ENCODE measurements around the gene EID3.
"Not testable (repeated sequence)": the region's sequence is repeated elsewhere in the genome, so short reads cannot be mapped to it uniquely, and the experiment has no call there.

Gene EID3

GRCh38 chr12:104290320-104290719, 13.2 kb upstream of the EID3 start:
- DNase-seq (ENCODE audit: low spot score) = no peak

GRCh38 chr12:104290855-104291254, 12.7 kb upstream of the EID3 start:
- no peak for DNase-seq (ENCODE audit: low spot score)

- no peak for DNase-seq (ENCODE audit: low spot score)
Measured at GRCh38 chr12:104291867-104292524, 11.5 kb upstream of the EID3 start.

GRCh38 chr12:104292872-104293794, 10.4 kb upstream of the EID3 start:
- no peak for DNase-seq (ENCODE audit: low spot score)

GRCh38 chr12:104294158-104294859, 9.2 kb upstream of the EID3 start:
- DNase-seq (ENCODE audit: low spot score) = not testable (repeated sequence)

GRCh38 chr12:104294927-104295668, 8.4 kb upstream of the EID3 start:
- no peak for DNase-seq (ENCODE audit: low spot score)

GRCh38 chr12:104295954-104296353, 7.6 kb upstream of the EID3 start:
- no peak for DNase-seq (ENCODE audit: low spot score)

- no peak for DNase-seq (ENCODE audit: low spot score)
Measured at GRCh38 chr12:104296718-104297117, 6.8 kb upstream of the EID3 start.

- DNase-seq (ENCODE audit: low spot score) = no peak
Measured at GRCh38 chr12:104297477-104298113, 5.9 kb upstream of the EID3 start.

GRCh38 chr12:104299842-104300481, 3.6 kb upstream of the EID3 start:
- DNase-seq (ENCODE audit: low spot score) = no peak

- no peak for DNase-seq (ENCODE audit: low spot score)
Measured at GRCh38 chr12:104304261-104305009, 896 bp downstream of the EID3 start.

GRCh38 chr12:104305349-104305748, 1.8 kb downstream of the EID3 start:
- DNase-seq (ENCODE audit: low spot score) = no peak

- DNase-seq (ENCODE audit: low spot score) = no peak
Measured at GRCh38 chr12:104306376-104306775, 2.8 kb downstream of the EID3 start.

- no peak for DNase-seq (ENCODE audit: low spot score)
Measured at GRCh38 chr12:104306943-104307654, 3.6 kb downstream of the EID3 start.

GRCh38 chr12:104307655-104308000, 4.1 kb downstream of the EID3 start:
- DNase-seq (ENCODE audit: low spot score) = no peak

GRCh38 chr12:104309446-104309993, 6.0 kb downstream of the EID3 start:
- DNase-seq (ENCODE audit: low spot score) = no peak

GRCh38 chr12:104310751-104311633, 7.5 kb downstream of the EID3 start:
- no peak for DNase-seq (ENCODE audit: low spot score)

- DNase-seq (ENCODE audit: low spot score) = no peak
Measured at GRCh38 chr12:104312202-104312601, 8.7 kb downstream of the EID3 start.
